ENCODE data around the gene ABHD16A. TPM values are rescaled to one million over a fixed set of nuclear protein-coding genes. Genes with fewer than 3 reads are reported as not detected.

ABHD16A gene
- total and polyA plus RNA-seq, 2 of the 13 experiments (the other 11 are each of a cell fraction or from before 2014, with no cell fraction given): 43.5 to 45.4 TPM

- peak; percentile 97 for TF ChIP-seq RNF219 (CRISPR knock-in tag; IDR thresholded peaks at IDR 0.05)
- TF ChIP-seq NR2C2 (CRISPR knock-in tag; IDR thresholded peaks at IDR 0.05; ENCODE audit: borderline replicate concordance): peak; percentile 97
- peak; percentile 97 for TF ChIP-seq SNAPC2 (CRISPR knock-in tag; IDR thresholded peaks at IDR 0.05)
- TF ChIP-seq ZNF510 (CRISPR knock-in tag; IDR thresholded peaks at IDR 0.05; ENCODE audit: low read depth): 0 out of 2 replicates have a peak, but pooled peaks have one; percentile 28
- TF ChIP-seq ZNF441 (CRISPR knock-in tag; IDR thresholded peaks at IDR 0.05; ENCODE audit: borderline replicate concordance): peak; percentile 76; the same call in 1 of the 2 replicates
- TF ChIP-seq GFI1 (CRISPR knock-in tag; IDR thresholded peaks at IDR 0.05; ENCODE audit: borderline replicate concordance): peak; percentile 79
- TF ChIP-seq RFXANK (CRISPR knock-in tag; IDR thresholded peaks at IDR 0.05): no peak
- TF ChIP-seq ZNF446 (CRISPR knock-in tag; IDR thresholded peaks at IDR 0.05): no peak
- peak; percentile 98 for TF ChIP-seq ZNF878 (CRISPR knock-in tag; IDR thresholded peaks at IDR 0.05)
- TF ChIP-seq NR3C1 (CRISPR knock-in tag; IDR thresholded peaks at IDR 0.05): no peak
- peak; percentile 59; the same call in 1 of the 2 replicates for TF ChIP-seq SOX13 (IDR thresholded peaks at IDR 0.05)
- peak in 1 of 2 experiments; percentile 90; a peak in 2 of 4 replicates for TF ChIP-seq SOX13 (CRISPR knock-in tag; conservative IDR thresholded peaks at IDR 0.05 in 1 of 2, IDR thresholded peaks at IDR 0.05 in 1 of 2)
- TF ChIP-seq TCF7L2 (IDR thresholded peaks at IDR 0.05; ENCODE audit: low read depth, low read length): no peak
- no peak for TF ChIP-seq CEBPZ (IDR thresholded peaks at IDR 0.05; ENCODE audit: low read length)
- peak; percentile 89; the same call in 1 of the 2 replicates for TF ChIP-seq ZNF556 (CRISPR knock-in tag; IDR thresholded peaks at IDR 0.05; ENCODE audit: borderline replicate concordance)
- TF ChIP-seq XBP1 (CRISPR knock-in tag; IDR thresholded peaks at IDR 0.05): peak; percentile 62; the same call in 1 of the 2 replicates
- peak; percentile 38 for TF ChIP-seq SMC3 (IDR thresholded peaks at IDR 0.05; ENCODE audit: low read length)
- TF ChIP-seq MXD4 (CRISPR knock-in tag; IDR thresholded peaks at IDR 0.05): 0 out of 2 replicates have a peak, but pooled peaks have one; percentile 40
- TF ChIP-seq RBAK (CRISPR knock-in tag; IDR thresholded peaks at IDR 0.05): no peak
- peak; percentile 99; the same call in 1 of the 2 replicates for TF ChIP-seq HBP1 (CRISPR knock-in tag; IDR thresholded peaks at IDR 0.05; ENCODE audit: low read depth)
- peak; percentile 86 for TF ChIP-seq SOX5 (CRISPR knock-in tag; IDR thresholded peaks at IDR 0.05; ENCODE audit: borderline replicate concordance)
These were observed 47.5 kb downstream of the ABHD16A start, which contains the start of gene APOM (continued) for GRCh38 chr6:31655349-31656237.
